Upper lobe of left lung (tissue), 6 donors: ENCODE data around the gene PPEF2. TPM values are rescaled to one million over a fixed set of nuclear protein-coding genes. Genes with fewer than 3 reads are reported as not detected.

ENCODE experiments used
- ATAC-seq, 2 donors: fragments of 200-7000 bp; cut with Tn5 transposase; one replicate each; pipeline ENCODE4 v1.9.1; 2022; ENCODE audit warnings: mild to moderate bottlenecking in 2 of 2, moderate library complexity in 2 of 2; ENCODE audit not compliant: low FRiP score in 2 of 2
- DNase-seq, 2 donors: peaks; one replicate each; pipeline ENCODE4 v3.0.0-alpha.2; 2019 to 2020
- H3K27ac ChIP-seq, 4 donors: fragments of 200-600 bp; sonication (generic); one replicate each; pipeline ENCODE4 v1.5.1; 2016 to 2019
- H3K27me3 ChIP-seq, 4 donors: fragments of 200-600 bp; sonication (generic); one replicate each; pipeline ENCODE4 v1.5.1; 2017 to 2019
- H3K36me3 ChIP-seq, 4 donors: fragments of 200-600 bp; sonication (generic); one replicate each; pipeline ENCODE4 v1.5.1; 2016 to 2019
- H3K4me1 ChIP-seq, 4 donors: fragments of 200-600 bp; sonication (generic); one replicate each; pipeline ENCODE4 v1.5.1; 2018 to 2019
- H3K4me3 ChIP-seq, 4 donors: fragments of 200-600 bp; sonication (generic); one replicate each; pipeline ENCODE4 v1.5.1; 2017 to 2019; ENCODE audit warnings: mild to moderate bottlenecking in 2 of 4, moderate library complexity in 1 of 4
- H3K9me3 ChIP-seq, 4 donors: fragments of 200-600 bp; sonication (generic); one replicate each; pipeline ENCODE4 v1.5.1; 2018 to 2019
- CTCF ChIP-seq, 6 experiments: fragments of 450-650 bp in 4 of 6; fragments of 200-600 bp in 2 of 6; sonication (generic) in 2 of 6; IDR thresholded peaks; one replicate each; pipeline ENCODE4 v1.5.1; 2016 to 2019; ENCODE audit warnings: antibody characterized with exemption in 6 of 6
- EP300 ChIP-seq, 4 donors: sonication (generic); formaldehyde crosslinking; IDR thresholded peaks; one replicate each; pipeline ENCODE4 v1.5.1; 2017; ENCODE audit warnings: antibody characterized with exemption in 4 of 4, control low read depth in 2 of 4
- POLR2A ChIP-seq, 4 donors: fragments of 450-650 bp; IDR thresholded peaks; one replicate each; pipeline ENCODE4 v1.5.1; 2016 to 2017; ENCODE audit warnings: antibody characterized with exemption in 4 of 4, mild to moderate bottlenecking in 2 of 4
- POLR2AphosphoS5 ChIP-seq, 2 donors: sonication (generic); formaldehyde crosslinking; IDR thresholded peaks; one replicate each; pipeline ENCODE4 v1.5.1; 2017; ENCODE audit warnings: antibody characterized with exemption in 2 of 2
- WGBS, 2 donors: methylation state at CpG; one replicate each; pipeline ENCODE4 v1.1.5; 2017 to 2018; 5-methylcytosine and 5-hydroxymethylcytosine counted together
- total RNA-seq, 6 donors: library from RNA; depleted of rRNA in 4 of 6; stranded (reverse); fragments of >200 nt in 4 of 6; gene quantifications; one replicate each; pipeline versions ENCODE4 v1.1.0 to v1.2.1, GENCODE V29; 2016 to 2021
- donor health status: DM: no; HTN: no; CAD: no; lungs with moderate emphysema.
- donor health status: DM: no; HTN: yes; CAD: no; lungs with severe emphysema.

PPEF2 gene
- total RNA-seq, 6 donors from 2014 or later: not detected

DNA sequence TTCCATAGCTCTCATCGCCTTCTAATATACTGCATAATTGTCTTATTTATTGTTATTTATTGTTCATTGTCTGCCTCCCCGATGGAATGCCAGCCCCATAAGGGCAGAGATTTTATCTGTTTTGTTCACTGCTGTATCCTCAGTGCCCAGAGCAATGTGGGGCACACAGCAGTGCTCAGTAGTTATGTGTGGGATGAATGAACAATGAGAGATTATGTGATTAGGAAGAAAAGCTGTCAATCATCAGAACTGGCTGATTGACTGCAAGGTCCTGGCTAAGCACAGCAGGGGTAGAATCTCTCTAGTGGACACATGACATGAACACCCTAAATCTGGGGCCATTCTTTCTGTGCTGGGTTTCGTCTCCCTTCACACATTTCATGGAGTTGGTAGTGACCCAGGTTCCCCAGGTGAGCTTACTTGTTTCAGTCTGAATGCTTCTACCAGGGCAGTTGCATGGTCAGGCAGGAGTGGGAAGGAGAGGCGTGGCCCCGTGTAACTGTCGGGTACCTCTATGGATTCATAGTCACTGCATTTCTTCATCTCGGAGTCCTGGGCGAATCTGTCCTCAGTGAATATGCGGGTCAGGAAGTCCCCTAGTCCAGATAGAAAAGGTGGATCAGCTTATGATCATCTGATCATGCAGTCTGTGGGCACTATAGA is 12.6 kb downstream of the PPEF2 start:
- Histone ChIP-seq H3K27ac (no peak overlapping the region), H3K27me3 (no peaks in the 10 kb centered on the region), H3K9me3 (no peaks in the 10 kb centered on the region), H3K4me1 (no peaks in the 10 kb centered on the region), H3K36me3 (no peaks in the 10 kb centered on the region), H3K4me3 (no peak overlapping the region)
- WGBS, 2 donors: 82 to 85% methylated on average over 8 to 9 of the region's 9 CpGs
- no peak for DNase-seq
- no peak for ATAC-seq
- TF ChIP-seq POLR2AphosphoS5 (IDR thresholded peaks at IDR 0.05): no peak
- no peak for TF ChIP-seq EP300 (IDR thresholded peaks at IDR 0.05)
- TF ChIP-seq POLR2A (IDR thresholded peaks at IDR 0.05): no peak
- TF ChIP-seq CTCF (IDR thresholded peaks at IDR 0.05): no peak

DNA sequence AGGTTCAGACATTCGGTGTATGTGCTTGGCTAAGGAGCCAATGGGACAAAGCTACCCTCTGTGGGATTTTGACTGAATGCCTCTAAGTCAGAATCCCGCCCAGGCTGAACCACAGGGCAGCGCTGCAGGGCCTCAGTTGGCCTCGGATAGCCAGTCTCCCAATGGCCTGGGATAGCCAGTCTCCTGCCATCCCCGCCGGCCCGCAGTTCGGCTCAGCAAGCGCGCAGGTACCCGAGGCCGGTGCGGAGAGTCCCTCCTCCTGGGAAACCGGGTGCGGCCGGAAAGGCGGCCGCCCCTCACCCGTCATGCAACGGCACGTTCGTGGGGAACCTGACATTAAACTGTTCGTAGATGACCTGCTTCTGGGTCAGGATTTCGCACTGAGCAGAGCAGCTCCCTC is 16.1 kb downstream of the PPEF2 start:
- WGBS, 2 donors: 75 to 80% methylated on average over 13 to 24 of the region's 24 CpGs
- Histone ChIP-seq H3K9me3 (no peaks in the 10 kb centered on the region), H3K36me3 (no peaks in the 10 kb centered on the region)

DNA sequence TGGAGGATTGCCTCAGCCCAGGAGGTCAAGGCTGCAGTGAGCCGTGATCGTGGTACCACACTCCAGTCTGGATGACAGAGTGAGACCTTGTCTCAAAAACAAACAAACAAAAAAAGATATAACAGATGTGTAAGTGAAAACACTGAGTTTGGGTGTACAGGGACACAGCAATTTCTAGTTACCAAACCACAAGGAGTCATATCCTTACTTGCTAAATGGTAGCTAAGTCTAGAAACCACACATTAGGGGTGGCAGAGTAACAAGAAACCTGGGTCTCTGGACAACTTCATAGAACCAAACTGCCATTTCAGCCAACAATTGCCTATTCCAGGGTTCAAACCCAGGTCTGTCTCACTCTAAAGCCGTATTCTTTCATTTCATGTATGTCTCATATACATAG is 20.8 kb downstream of the PPEF2 start:
- 84 to 89% methylated on average over 3 of the region's 3 CpGs for whole genome bisulfite sequencing, 2 donors
- no peak for ATAC-seq

More for the DNA sequence above, 16.1 kb downstream of the PPEF2 start:
- Histone ChIP-seq H3K4me3 (no peak overlapping the region), H3K27me3 (no peaks in the 10 kb centered on the region), H3K27ac (no peak overlapping the region), H3K4me1 (no peaks in the 10 kb centered on the region)
- DNase-seq (peak in 1 of 2 donors; percentile 75), ATAC-seq (no peak)
- no peak for TF ChIP-seq POLR2A (IDR thresholded peaks at IDR 0.05)
- TF ChIP-seq EP300 (IDR thresholded peaks at IDR 0.05): no peak
- no peak for TF ChIP-seq POLR2AphosphoS5 (IDR thresholded peaks at IDR 0.05)
- TF ChIP-seq CTCF (IDR thresholded peaks at IDR 0.05): no peak

GRCh38 chr4:75880278-75880677 is 22.0 kb downstream of the PPEF2 start:
- Histone ChIP-seq H3K27me3 (no peaks in the 10 kb centered on the region), H3K36me3 (no peaks in the 10 kb centered on the region), H3K4me1 (no peaks in the 10 kb centered on the region), H3K4me3 (no peak overlapping the region), H3K9me3 (no peaks in the 10 kb centered on the region), H3K27ac (no peak overlapping the region)
- 23 to 52% methylated on average over 1 of the region's 1 CpG for WGBS, 2 donors
- ATAC-seq: no peak
- no peak for TF ChIP-seq EP300 (IDR thresholded peaks at IDR 0.05)
- no peak for TF ChIP-seq POLR2A (IDR thresholded peaks at IDR 0.05)
- TF ChIP-seq POLR2AphosphoS5 (IDR thresholded peaks at IDR 0.05): no peak
- TF ChIP-seq CTCF (IDR thresholded peaks at IDR 0.05): no peak
- no peak for DNase-seq

More for the DNA sequence above, 20.8 kb downstream of the PPEF2 start:
- Histone ChIP-seq H3K4me3 (no peak overlapping the region), H3K36me3 (no peaks in the 10 kb centered on the region), H3K9me3 (no peaks in the 10 kb centered on the region), H3K27me3 (no peaks in the 10 kb centered on the region), H3K4me1 (no peaks in the 10 kb centered on the region), H3K27ac (no peak overlapping the region)
- no peak for DNase-seq
- no peak for TF ChIP-seq POLR2AphosphoS5 (IDR thresholded peaks at IDR 0.05)
- TF ChIP-seq CTCF (IDR thresholded peaks at IDR 0.05): no peak
- TF ChIP-seq POLR2A (IDR thresholded peaks at IDR 0.05): no peak
- TF ChIP-seq EP300 (IDR thresholded peaks at IDR 0.05): no peak

DNA sequence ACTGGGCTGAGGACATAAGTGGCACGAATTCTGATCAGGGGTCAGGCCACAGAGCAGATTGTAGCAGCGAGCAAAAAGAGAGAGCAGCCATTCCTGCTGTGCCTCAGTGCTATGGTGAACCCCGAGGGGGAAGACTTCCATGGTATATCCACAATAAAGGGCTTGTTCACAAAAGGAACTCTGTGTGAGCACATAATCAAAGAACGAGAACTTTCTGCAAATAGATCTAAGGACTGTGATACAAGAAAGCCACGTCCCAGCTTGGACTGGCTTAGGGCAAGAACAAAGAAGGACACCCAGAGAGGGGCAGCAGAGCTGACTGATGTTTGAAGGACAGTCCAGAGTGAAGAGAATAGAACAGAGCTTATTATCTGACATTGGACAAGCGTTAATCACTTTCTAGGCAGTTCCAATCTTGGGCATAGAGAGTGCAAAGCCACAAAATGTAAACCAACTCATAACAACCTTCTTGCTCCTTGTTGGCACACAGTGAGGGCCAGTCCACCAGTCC is 24.0 kb downstream of the PPEF2 start:
- no peak for ATAC-seq
- Histone ChIP-seq H3K4me3 (no peak overlapping the region), H3K9me3 (no peaks in the 10 kb centered on the region), H3K36me3 (no peaks in the 10 kb centered on the region), H3K4me1 (no peaks in the 10 kb centered on the region), H3K27me3 (no peaks in the 10 kb centered on the region), H3K27ac (no peak overlapping the region)
- 66 to 70% methylated on average over 6 of the region's 6 CpGs for WGBS, 2 donors
- DNase-seq: no peak
- TF ChIP-seq POLR2AphosphoS5 (IDR thresholded peaks at IDR 0.05) (no peak), EP300 (IDR thresholded peaks at IDR 0.05) (no peak), POLR2A (IDR thresholded peaks at IDR 0.05) (no peak), CTCF (IDR thresholded peaks at IDR 0.05) (no peak)
